Measurements from ENCODE around the gene CRYL1. TPM values are rescaled to one million over a fixed set of nuclear protein-coding genes. Genes with fewer than 3 reads are reported as not detected.

The CRYL1 gene
- total RNA-seq, 1 experiment from 2014 or later = 3.0 TPM

DNA sequence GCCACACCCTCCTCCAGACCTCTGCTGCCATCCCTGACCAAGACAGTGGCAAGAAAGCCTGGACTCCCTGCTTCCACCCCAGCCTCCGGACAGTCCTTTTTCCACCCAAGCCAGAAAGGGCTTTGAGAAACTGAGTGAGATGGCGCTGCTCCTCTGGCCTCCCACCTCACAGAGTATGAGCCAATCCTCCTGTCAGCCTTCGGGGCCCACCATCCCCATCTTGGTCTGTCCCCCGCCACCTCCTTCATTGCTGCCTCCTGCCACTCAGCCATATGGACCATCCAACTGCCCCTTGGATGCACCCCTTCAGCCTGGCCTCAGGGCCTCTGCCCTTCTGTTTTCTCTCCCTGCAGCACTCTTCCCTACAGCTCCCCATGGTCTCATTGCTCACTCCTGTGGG, 125.7 kb downstream of the CRYL1 start:
- Histone ChIP-seq H3K79me2 (ENCODE audit: low read length) (no peaks in the 10 kb centered on the region), H3K27ac (ENCODE audit: low read length) (no peak overlapping the region), H3K9me2 (replicated peaks; ENCODE audit: insufficient read depth, low read length) (no peaks in the 10 kb centered on the region), H3K9ac (ENCODE audit: low read length) (no peak overlapping the region), H3K9me3 (ENCODE audit: low read length) (no peaks in the 10 kb centered on the region), H3K4me1 (ENCODE audit: low read length) (no peaks in the 10 kb centered on the region), H3K36me3 (ENCODE audit: insufficient read depth, low read length) (no peaks in the 10 kb centered on the region), H3K4me2 (ENCODE audit: low read depth, low read length, poor library complexity, severe bottlenecking) (no peak overlapping the region), H3K4me3 (ENCODE audit: low read length) (no peak overlapping the region), H4K20me1 (ENCODE audit: insufficient read depth, low read depth, low read length) (no peaks in the 10 kb centered on the region), H3K27me3 (ENCODE audit: low read length) (no peaks in the 10 kb centered on the region), H2AFZ (ENCODE audit: low read length) (no peak overlapping the region)
- DNase-seq = no peak

DNA sequence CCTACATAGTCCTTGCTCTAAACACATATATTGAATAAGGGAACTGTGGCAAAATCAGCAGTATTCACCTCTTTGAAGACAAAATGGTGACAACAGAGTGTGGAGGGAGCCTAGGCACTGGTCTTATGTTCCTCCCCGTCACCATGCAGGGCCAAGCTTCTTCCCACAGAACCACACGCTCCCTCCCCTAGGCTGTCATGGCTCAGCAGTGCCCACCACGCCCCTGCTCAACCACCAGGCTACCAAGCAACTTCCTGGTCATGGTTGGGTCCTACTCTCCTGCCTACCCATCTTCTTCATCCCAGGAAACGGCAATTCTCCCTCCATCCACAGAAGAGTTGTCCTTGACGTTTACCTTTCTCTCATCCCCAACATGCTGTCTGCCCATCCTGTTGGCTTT, 126.1 kb downstream of the CRYL1 start:
- Histone ChIP-seq H3K9ac (ENCODE audit: low read length) (no peak overlapping the region), H3K79me2 (ENCODE audit: low read length) (no peaks in the 10 kb centered on the region), H3K4me3 (ENCODE audit: low read length) (no peak overlapping the region), H3K27ac (ENCODE audit: low read length) (no peak overlapping the region), H4K20me1 (ENCODE audit: insufficient read depth, low read depth, low read length) (no peaks in the 10 kb centered on the region), H3K4me1 (ENCODE audit: low read length) (no peaks in the 10 kb centered on the region), H3K9me2 (replicated peaks; ENCODE audit: insufficient read depth, low read length) (no peaks in the 10 kb centered on the region), H3K4me2 (ENCODE audit: low read depth, low read length, poor library complexity, severe bottlenecking) (no peak overlapping the region), H3K27me3 (ENCODE audit: low read length) (no peaks in the 10 kb centered on the region), H3K36me3 (ENCODE audit: insufficient read depth, low read length) (no peaks in the 10 kb centered on the region), H3K9me3 (ENCODE audit: low read length) (no peaks in the 10 kb centered on the region), H2AFZ (ENCODE audit: low read length) (no peak overlapping the region)
- no peak for DNase-seq

DNA sequence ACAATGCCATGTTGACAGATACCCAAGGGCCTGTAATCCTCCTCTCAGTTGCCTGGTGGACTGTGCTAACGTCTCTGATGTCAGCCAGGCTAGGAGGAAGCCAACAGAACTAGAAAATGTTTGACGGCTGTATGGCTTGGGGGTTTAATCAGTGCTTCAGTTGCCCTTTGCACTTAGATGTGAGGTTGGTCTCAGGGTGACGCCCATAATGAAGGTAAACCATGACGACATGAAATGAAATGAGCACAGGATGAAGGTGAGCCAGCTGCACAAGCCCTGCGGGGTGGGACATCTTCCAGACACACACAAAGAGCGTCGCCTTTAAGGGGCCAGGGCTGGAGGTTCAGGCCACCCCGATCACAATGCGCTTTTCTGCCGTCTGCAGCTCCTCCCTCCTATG, 127.2 kb downstream of the CRYL1 start:
- H3K36me3 ChIP-seq (ENCODE audit: insufficient read depth, low read length) = no peaks in the 10 kb centered on the region
- no peak overlapping the region for H3K9ac ChIP-seq (ENCODE audit: low read length)
- no peak for DNase-seq
- H3K27ac ChIP-seq (ENCODE audit: low read length) = no peak overlapping the region
- no peak overlapping the region for H2AFZ ChIP-seq (ENCODE audit: low read length)
- H3K27me3 ChIP-seq (ENCODE audit: low read length) = no peaks in the 10 kb centered on the region
- no peaks in the 10 kb centered on the region for H3K4me1 ChIP-seq (ENCODE audit: low read length)
- H3K4me2 ChIP-seq (ENCODE audit: low read depth, low read length, poor library complexity, severe bottlenecking) = no peak overlapping the region
- H3K9me2 ChIP-seq (replicated peaks; ENCODE audit: insufficient read depth, low read length) = no peaks in the 10 kb centered on the region
- no peak overlapping the region for H3K4me3 ChIP-seq (ENCODE audit: low read length)
- H3K9me3 ChIP-seq (ENCODE audit: low read length) = peaks cover 5% of the 10 kb centered on the region; the same call in 1 of the 2 replicates
- H3K79me2 ChIP-seq (ENCODE audit: low read length) = no peaks in the 10 kb centered on the region
- no peaks in the 10 kb centered on the region for H4K20me1 ChIP-seq (ENCODE audit: insufficient read depth, low read depth, low read length)

- Histone ChIP-seq H3K36me3 (ENCODE audit: insufficient read depth, low read length) (no peaks in the 10 kb centered on the region), H2AFZ (ENCODE audit: low read length) (no peak overlapping the region), H3K27me3 (ENCODE audit: low read length) (no peaks in the 10 kb centered on the region), H3K4me3 (ENCODE audit: low read length) (no peak overlapping the region), H3K9me2 (replicated peaks; ENCODE audit: insufficient read depth, low read length) (no peaks in the 10 kb centered on the region), H3K27ac (ENCODE audit: low read length) (no peak overlapping the region), H3K4me2 (ENCODE audit: low read depth, low read length, poor library complexity, severe bottlenecking) (no peak overlapping the region), H3K9me3 (ENCODE audit: low read length) (peaks cover 10% of the 10 kb centered on the region), H3K9ac (ENCODE audit: low read length) (no peak overlapping the region), H4K20me1 (ENCODE audit: insufficient read depth, low read depth, low read length) (no peaks in the 10 kb centered on the region), H3K79me2 (ENCODE audit: low read length) (no peaks in the 10 kb centered on the region), H3K4me1 (ENCODE audit: low read length) (no peaks in the 10 kb centered on the region)
- DNase-seq = no peak
These were observed 127.8 kb downstream of the CRYL1 start for GRCh38 chr13:20397896-20398295.

DNA sequence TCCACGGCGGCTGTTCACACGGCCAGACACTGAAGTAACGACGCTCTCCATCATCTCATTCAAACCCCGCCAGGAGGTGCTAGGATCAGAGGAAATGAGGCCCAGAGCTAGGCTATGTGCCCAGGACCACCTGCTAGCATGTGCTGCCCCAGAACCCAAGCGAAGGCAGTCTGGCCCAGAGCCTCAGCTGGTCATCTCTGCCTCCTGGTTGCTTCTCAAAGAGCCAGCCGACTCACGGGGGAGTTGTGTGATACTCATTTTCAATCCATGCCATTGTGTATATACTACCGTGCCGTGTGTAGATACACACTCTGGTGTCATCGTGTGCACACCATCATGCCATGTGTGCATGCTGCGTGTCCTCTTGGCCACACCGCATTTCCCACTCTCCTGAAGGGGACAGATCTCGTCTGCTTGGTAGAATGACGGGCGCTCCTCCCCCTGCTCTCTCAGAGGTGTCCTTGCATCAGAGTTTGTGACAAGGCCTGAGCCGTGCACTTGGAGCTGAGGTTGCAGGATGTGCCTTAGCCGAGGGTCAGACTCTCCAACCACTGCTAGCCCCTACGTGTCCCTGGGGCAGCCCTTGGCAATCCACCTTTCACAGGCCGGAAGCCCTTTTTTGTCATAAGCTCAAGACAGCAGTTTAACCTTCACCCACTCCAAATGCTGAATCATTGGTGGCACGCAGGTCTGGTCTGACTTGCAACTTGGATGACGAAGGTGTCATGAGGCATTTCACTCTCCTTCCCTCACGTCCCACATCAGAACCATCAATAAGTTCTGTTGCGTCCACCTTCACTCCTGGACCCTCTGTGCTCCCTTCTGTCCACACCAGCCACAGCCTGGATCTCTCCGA, 130.4 kb downstream of the CRYL1 start:
- no peak overlapping the region for H3K4me3 ChIP-seq (ENCODE audit: low read length)
- no peak overlapping the region for H3K9ac ChIP-seq (ENCODE audit: low read length)
- H3K27me3 ChIP-seq (ENCODE audit: low read length) = no peaks in the 10 kb centered on the region
- H3K9me3 ChIP-seq (ENCODE audit: low read length) = peaks cover 16% of the 10 kb centered on the region
- H3K9me2 ChIP-seq (replicated peaks; ENCODE audit: insufficient read depth, low read length) = no peaks in the 10 kb centered on the region
- H3K36me3 ChIP-seq (ENCODE audit: insufficient read depth, low read length) = no peaks in the 10 kb centered on the region
- no peaks in the 10 kb centered on the region for H4K20me1 ChIP-seq (ENCODE audit: insufficient read depth, low read depth, low read length)
- H2AFZ ChIP-seq (ENCODE audit: low read length) = no peak overlapping the region
- DNase-seq = no peak
- H3K79me2 ChIP-seq (ENCODE audit: low read length) = no peaks in the 10 kb centered on the region
- no peaks in the 10 kb centered on the region for H3K4me1 ChIP-seq (ENCODE audit: low read length)
- no peak overlapping the region for H3K27ac ChIP-seq (ENCODE audit: low read length)
- no peak overlapping the region for H3K4me2 ChIP-seq (ENCODE audit: low read depth, low read length, poor library complexity, severe bottlenecking)

- Histone ChIP-seq H3K36me3 (ENCODE audit: insufficient read depth, low read length) (no peaks in the 10 kb centered on the region), H3K9me2 (replicated peaks; ENCODE audit: insufficient read depth, low read length) (no peaks in the 10 kb centered on the region), H3K27ac (ENCODE audit: low read length) (no peak overlapping the region), H3K4me2 (ENCODE audit: low read depth, low read length, poor library complexity, severe bottlenecking) (no peak overlapping the region), H3K27me3 (ENCODE audit: low read length) (no peaks in the 10 kb centered on the region), H3K4me3 (ENCODE audit: low read length) (no peak overlapping the region), H3K9ac (ENCODE audit: low read length) (no peak overlapping the region), H4K20me1 (ENCODE audit: insufficient read depth, low read depth, low read length) (no peaks in the 10 kb centered on the region), H2AFZ (ENCODE audit: low read length) (no peak overlapping the region), H3K79me2 (ENCODE audit: low read length) (no peaks in the 10 kb centered on the region), H3K9me3 (ENCODE audit: low read length) (peaks cover 16% of the 10 kb centered on the region), H3K4me1 (ENCODE audit: low read length) (no peaks in the 10 kb centered on the region)
- DNase-seq = no peak
These were observed 131.2 kb downstream of the CRYL1 start for GRCh38 chr13:20394506-20394905.

GRCh38 chr13:20394169-20394501, 131.5 kb downstream of the CRYL1 start:
- Histone ChIP-seq H3K9me3 (ENCODE audit: low read length) (peaks cover 16% of the 10 kb centered on the region), H3K4me3 (ENCODE audit: low read length) (no peak overlapping the region), H3K4me2 (ENCODE audit: low read depth, low read length, poor library complexity, severe bottlenecking) (no peak overlapping the region), H3K79me2 (ENCODE audit: low read length) (no peaks in the 10 kb centered on the region), H2AFZ (ENCODE audit: low read length) (no peak overlapping the region), H3K9me2 (replicated peaks; ENCODE audit: insufficient read depth, low read length) (no peaks in the 10 kb centered on the region), H3K36me3 (ENCODE audit: insufficient read depth, low read length) (no peaks in the 10 kb centered on the region), H4K20me1 (ENCODE audit: insufficient read depth, low read depth, low read length) (no peaks in the 10 kb centered on the region), H3K9ac (ENCODE audit: low read length) (no peak overlapping the region), H3K4me1 (ENCODE audit: low read length) (no peaks in the 10 kb centered on the region), H3K27me3 (ENCODE audit: low read length) (no peaks in the 10 kb centered on the region), H3K27ac (ENCODE audit: low read length) (no peak overlapping the region)
- no peak for DNase-seq

DNA sequence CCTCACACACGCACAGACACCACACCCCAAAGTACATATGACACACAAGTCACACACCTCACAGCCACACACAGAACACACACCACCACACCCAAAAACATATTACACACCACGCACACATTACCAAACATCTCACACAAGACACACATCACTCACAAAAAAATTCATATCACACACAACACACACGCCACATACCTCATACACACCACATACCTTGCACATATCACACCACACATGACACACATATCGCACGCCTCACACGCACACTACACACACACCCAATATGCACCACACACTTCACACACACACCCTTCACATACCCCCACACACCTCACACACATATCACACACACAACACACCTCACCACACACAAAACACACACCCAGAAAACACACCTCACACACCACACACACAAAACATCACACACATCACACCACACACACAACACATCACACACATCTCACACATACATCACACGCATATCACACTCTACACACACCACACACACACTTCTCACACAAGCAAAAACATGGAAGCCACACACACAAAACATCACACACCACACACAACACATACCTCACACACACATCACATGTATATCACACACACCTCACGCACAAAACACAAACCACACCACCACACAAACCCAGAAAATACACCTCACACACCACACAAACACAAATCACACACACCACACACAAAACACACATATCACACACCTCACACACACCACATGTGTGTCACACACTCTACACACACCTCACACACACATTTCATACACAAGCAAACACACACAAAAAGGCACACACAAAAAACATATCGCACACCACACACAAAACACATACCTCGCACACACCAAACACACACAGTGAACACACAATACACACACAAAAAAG, 132.1 kb downstream of the CRYL1 start:
- no peaks in the 10 kb centered on the region for H3K9me2 ChIP-seq (replicated peaks; ENCODE audit: insufficient read depth, low read length)
- H4K20me1 ChIP-seq (ENCODE audit: insufficient read depth, low read depth, low read length) = no peaks in the 10 kb centered on the region
- H3K9me3 ChIP-seq (ENCODE audit: low read length) = peaks cover 16% of the 10 kb centered on the region
- H3K4me2 ChIP-seq (ENCODE audit: low read depth, low read length, poor library complexity, severe bottlenecking) = no peak overlapping the region
- H3K27ac ChIP-seq (ENCODE audit: low read length) = no peak overlapping the region
- H3K9ac ChIP-seq (ENCODE audit: low read length) = no peak overlapping the region
- no peaks in the 10 kb centered on the region for H3K4me1 ChIP-seq (ENCODE audit: low read length)
- no peaks in the 10 kb centered on the region for H3K36me3 ChIP-seq (ENCODE audit: insufficient read depth, low read length)
- no peaks in the 10 kb centered on the region for H3K79me2 ChIP-seq (ENCODE audit: low read length)
- DNase-seq = no peak
- H3K4me3 ChIP-seq (ENCODE audit: low read length) = no peak overlapping the region
- H3K27me3 ChIP-seq (ENCODE audit: low read length) = no peaks in the 10 kb centered on the region
- no peak overlapping the region for H2AFZ ChIP-seq (ENCODE audit: low read length)

Measured in Karpas-422 (cell line).